ENCODE measurements around the gene MARK4.
"Not testable (repeated sequence)": the region's sequence is repeated elsewhere in the genome, so short reads cannot be mapped to it uniquely, and the experiment has no call there.

Gene MARK4

GRCh38 chr19:45250832-45251451 is at the start of gene MARK4:
MARK4 (plus strand) TSS chr19:45251271; CDS start chr19:45251589, 318 bp downstream.
- FAIRE-seq = no peak

- FAIRE-seq = no peak
Observed at GRCh38 chr19:45202637-45203036, 48.4 kb upstream of the MARK4 start.

GRCh38 chr19:45205810-45206209 is 45.3 kb upstream of the MARK4 start:
- FAIRE-seq = no peak

GRCh38 chr19:45206328-45206727 is 44.7 kb upstream of the MARK4 start:
- FAIRE-seq = no peak

- no peak for FAIRE-seq
Observed at GRCh38 chr19:45211751-45212381, 39.2 kb upstream of the MARK4 start.

GRCh38 chr19:45213031-45213430 is 38.0 kb upstream of the MARK4 start:
- FAIRE-seq = no peak

- no peak for FAIRE-seq
Observed at GRCh38 chr19:45215391-45216191, 35.5 kb upstream of the MARK4 start.

- FAIRE-seq = no peak
Observed at GRCh38 chr19:45216667-45217066, 34.4 kb upstream of the MARK4 start.

GRCh38 chr19:45217193-45217956 is 33.7 kb upstream of the MARK4 start:
- FAIRE-seq = no peak

GRCh38 chr19:45217957-45218334 is 33.1 kb upstream of the MARK4 start:
- FAIRE-seq = no peak

- FAIRE-seq = no peak
Observed at GRCh38 chr19:45218426-45218825, 32.6 kb upstream of the MARK4 start.

GRCh38 chr19:45218911-45219743 is 31.9 kb upstream of the MARK4 start:
- no peak for FAIRE-seq

GRCh38 chr19:45222724-45223123 is 28.3 kb upstream of the MARK4 start:
- no peak for FAIRE-seq

GRCh38 chr19:45223879-45224278 is 27.2 kb upstream of the MARK4 start:
- no peak for FAIRE-seq

- no peak for FAIRE-seq
Observed at GRCh38 chr19:45224645-45225044, 26.4 kb upstream of the MARK4 start.

- FAIRE-seq = not testable (repeated sequence)
Observed at GRCh38 chr19:45229056-45229455, 22.0 kb upstream of the MARK4 start.

- no peak for FAIRE-seq
Observed at GRCh38 chr19:45231891-45232290, 19.2 kb upstream of the MARK4 start.

- FAIRE-seq = no peak
Observed at GRCh38 chr19:45234089-45234869, 16.8 kb upstream of the MARK4 start.

GRCh38 chr19:45235485-45235884 is 15.6 kb upstream of the MARK4 start:
- no peak for FAIRE-seq

- FAIRE-seq = no peak
Observed at GRCh38 chr19:45238556-45238955, 12.5 kb upstream of the MARK4 start.

- no peak for FAIRE-seq
Observed at GRCh38 chr19:45243144-45243732, 7.8 kb upstream of the MARK4 start.
